Measurements from ENCODE around the gene YIF1B.

Gene YIF1B

GRCh38 chr19:38317104-38317612, 1.4 kb upstream of the YIF1B start:
- peaks cover 58% of the 10 kb centered on the region for H3K4me1 Mint-ChIP-seq
- H3K4me3 Mint-ChIP-seq: peak overlapping the region; percentile 89
- H3K36me3 Mint-ChIP-seq: no peaks in the 10 kb centered on the region
- no peaks in the 10 kb centered on the region for H3K27me3 Mint-ChIP-seq
- no peaks in the 10 kb centered on the region for H3K9me3 Mint-ChIP-seq
- H3K27ac Mint-ChIP-seq: peak overlapping the region; percentile 95

- Mint-ChIP-seq H3K9me3 (no peaks in the 10 kb centered on the region), H3K4me3 (peak overlapping the region; percentile 89), H3K36me3 (no peaks in the 10 kb centered on the region), H3K4me1 (peaks cover 52% of the 10 kb centered on the region), H3K27me3 (no peaks in the 10 kb centered on the region), H3K27ac (peak overlapping the region; percentile 95)
These were observed 825 bp upstream of the YIF1B start for GRCh38 chr19:38316477-38317067.

GRCh38 chr19:38310986-38311385, 4.8 kb downstream of the YIF1B start:
- H3K4me1 Mint-ChIP-seq: peaks cover 9% of the 10 kb centered on the region

GRCh38 chr19:38310279-38310670, 5.5 kb downstream of the YIF1B start:
- H3K36me3 Mint-ChIP-seq: peaks cover 2% of the 10 kb centered on the region
- H3K9me3 Mint-ChIP-seq: no peaks in the 10 kb centered on the region
- peaks cover 8% of the 10 kb centered on the region for H3K4me1 Mint-ChIP-seq
- H3K4me3 Mint-ChIP-seq: no peak overlapping the region
- no peak overlapping the region for H3K27ac Mint-ChIP-seq
- H3K27me3 Mint-ChIP-seq: no peaks in the 10 kb centered on the region

More at GRCh38 chr19:38310986-38311385, 4.8 kb downstream of the YIF1B start:
- no peak overlapping the region for H3K4me3 Mint-ChIP-seq
- no peaks in the 10 kb centered on the region for H3K9me3 Mint-ChIP-seq
- peaks cover 2% of the 10 kb centered on the region for H3K36me3 Mint-ChIP-seq
- no peak overlapping the region for H3K27ac Mint-ChIP-seq
- no peaks in the 10 kb centered on the region for H3K27me3 Mint-ChIP-seq

- Mint-ChIP-seq H3K4me1 (peaks cover 5% of the 10 kb centered on the region), H3K27ac (no peak overlapping the region), H3K9me3 (no peaks in the 10 kb centered on the region), H3K27me3 (no peaks in the 10 kb centered on the region), H3K36me3 (peaks cover 2% of the 10 kb centered on the region), H3K4me3 (no peak overlapping the region)
These were observed 6.0 kb downstream of the YIF1B start for GRCh38 chr19:38309615-38310278.

GRCh38 chr19:38308926-38309614, 6.7 kb downstream of the YIF1B start:
- no peaks in the 10 kb centered on the region for H3K9me3 Mint-ChIP-seq

GRCh38 chr19:38308006-38308766, 7.6 kb downstream of the YIF1B start:
- Mint-ChIP-seq H3K27me3 (no peaks in the 10 kb centered on the region), H3K27ac (no peak overlapping the region), H3K4me3 (no peak overlapping the region), H3K4me1 (no peaks in the 10 kb centered on the region), H3K36me3 (peaks cover 2% of the 10 kb centered on the region), H3K9me3 (no peaks in the 10 kb centered on the region)

More at GRCh38 chr19:38308926-38309614, 6.7 kb downstream of the YIF1B start:
- Mint-ChIP-seq H3K36me3 (peaks cover 2% of the 10 kb centered on the region), H3K27me3 (no peaks in the 10 kb centered on the region), H3K4me1 (peaks cover 5% of the 10 kb centered on the region), H3K27ac (no peak overlapping the region), H3K4me3 (no peak overlapping the region)

- H3K36me3 Mint-ChIP-seq: peaks cover 2% of the 10 kb centered on the region
- no peaks in the 10 kb centered on the region for H3K4me1 Mint-ChIP-seq
- H3K9me3 Mint-ChIP-seq: no peaks in the 10 kb centered on the region
- H3K4me3 Mint-ChIP-seq: no peak overlapping the region
- no peaks in the 10 kb centered on the region for H3K27me3 Mint-ChIP-seq
- H3K27ac Mint-ChIP-seq: no peak overlapping the region
These were observed 8.2 kb downstream of the YIF1B start for GRCh38 chr19:38307597-38307996.

- no peaks in the 10 kb centered on the region for H3K9me3 Mint-ChIP-seq
- H3K4me1 Mint-ChIP-seq: no peaks in the 10 kb centered on the region
- no peak overlapping the region for H3K4me3 Mint-ChIP-seq
- H3K36me3 Mint-ChIP-seq: peaks cover 2% of the 10 kb centered on the region
- no peak overlapping the region for H3K27ac Mint-ChIP-seq
- no peaks in the 10 kb centered on the region for H3K27me3 Mint-ChIP-seq
These were observed 8.7 kb downstream of the YIF1B start for GRCh38 chr19:38307076-38307475.

- Mint-ChIP-seq H3K4me3 (no peak overlapping the region), H3K27ac (no peak overlapping the region), H3K4me1 (no peaks in the 10 kb centered on the region), H3K36me3 (peaks cover 2% of the 10 kb centered on the region), H3K9me3 (no peaks in the 10 kb centered on the region), H3K27me3 (no peaks in the 10 kb centered on the region)
These were observed 9.5 kb downstream of the YIF1B start for GRCh38 chr19:38306236-38306635.

GRCh38 chr19:38304866-38305429, 10.8 kb downstream of the YIF1B start:
- Mint-ChIP-seq H3K4me3 (no peak overlapping the region), H3K9me3 (no peaks in the 10 kb centered on the region), H3K27ac (no peak overlapping the region), H3K27me3 (no peaks in the 10 kb centered on the region), H3K4me1 (no peaks in the 10 kb centered on the region), H3K36me3 (no peaks in the 10 kb centered on the region)

- Mint-ChIP-seq H3K36me3 (no peaks in the 10 kb centered on the region), H3K27ac (no peak overlapping the region), H3K4me1 (no peaks in the 10 kb centered on the region), H3K27me3 (no peaks in the 10 kb centered on the region), H3K9me3 (no peaks in the 10 kb centered on the region), H3K4me3 (no peak overlapping the region)
These were observed 11.3 kb downstream of the YIF1B start for GRCh38 chr19:38304352-38304865.

- no peaks in the 10 kb centered on the region for H3K9me3 Mint-ChIP-seq
- H3K4me3 Mint-ChIP-seq: no peak within 1 kb of the TSS
- no peak within 1 kb of the TSS for H3K27ac Mint-ChIP-seq
- H3K27me3 Mint-ChIP-seq: no peaks in the 10 kb centered on the region
- H3K36me3 Mint-ChIP-seq: no peaks in the 10 kb centered on the region
- no peaks in the 10 kb centered on the region for H3K4me1 Mint-ChIP-seq
These were observed 12.0 kb downstream of the YIF1B start, which contains the start of gene C19orf33 for GRCh38 chr19:38303517-38304351. TSS of gene C19orf33 (plus strand) at chr19:38304251. CDS start at chr19:38304262, 11 bp downstream.
